RWPE2 (cell line): Measurements from ENCODE around the gene TMOD1.

Source experiments
- ATAC-seq: fragments of 200-7000 bp; cut with Tn5 transposase; 3 replicates; pipeline ENCODE4 v1.9.1; 2021; ENCODE audit warnings: low read depth
- DNase-seq: peaks from one replicate; pipeline ENCODE4 v3.0.0-alpha.2; 2020; ENCODE audit warnings: low spot score
- H3K27ac ChIP-seq: fragments of 450-650 bp; 2 replicates; pipeline ENCODE4 v1.5.1; 2017; ENCODE audit warnings: mild to moderate bottlenecking; ENCODE audit not compliant: poor library complexity, severe bottlenecking
- H3K27me3 ChIP-seq: fragments of 250-450 bp; sonication (Bioruptor Pico); 2 replicates; pipeline ENCODE4 v1.5.1; 2021; ENCODE audit warnings: mild to moderate bottlenecking, moderate library complexity; ENCODE audit not compliant: insufficient read depth, poor library complexity, severe bottlenecking
- H3K36me3 ChIP-seq: fragments of 250-450 bp; sonication (Bioruptor Pico); 2 replicates; pipeline ENCODE4 v1.5.1; 2020; ENCODE audit warnings: low read depth, mild to moderate bottlenecking, moderate library complexity
- H3K4me1 ChIP-seq: fragments of 250-450 bp; sonication (Bioruptor Pico); 2 replicates; pipeline ENCODE4 v1.5.1; 2021; ENCODE audit warnings: mild to moderate bottlenecking, moderate library complexity; ENCODE audit not compliant: insufficient read depth, poor library complexity, severe bottlenecking
- H3K4me3 ChIP-seq: fragments of 250-450 bp; sonication (Bioruptor Pico); 2 replicates; pipeline ENCODE4 v1.5.1; 2021; ENCODE audit warnings: mild to moderate bottlenecking, moderate library complexity; ENCODE audit not compliant: severe bottlenecking
- H3K9me3 ChIP-seq: fragments of 250-450 bp; sonication (Bioruptor Pico); 2 replicates; pipeline ENCODE4 v1.5.1; 2021; ENCODE audit warnings: mild to moderate bottlenecking, moderate library complexity; ENCODE audit not compliant: severe bottlenecking
- CTCF ChIP-seq: fragments of 450-650 bp; IDR thresholded peaks from one replicate; pipeline ENCODE4 v1.5.1; 2017; ENCODE audit warnings: mild to moderate bottlenecking, moderate library complexity; ENCODE audit not compliant: poor library complexity, severe bottlenecking

TMOD1 gene

GRCh38 chr9:97534185-97534584 lies 32.7 kb downstream of the TMOD1 start:
- Histone ChIP-seq H3K36me3 (no peaks in the 10 kb centered on the region), H3K27me3 (no peaks in the 10 kb centered on the region), H3K4me1 (no peaks in the 10 kb centered on the region), H3K27ac (no peak overlapping the region), H3K9me3 (no peaks in the 10 kb centered on the region), H3K4me3 (no peak overlapping the region)
- no peak for ATAC-seq
- DNase-seq: no peak
- TF ChIP-seq CTCF: no peak

- Histone ChIP-seq H3K27me3 (no peaks in the 10 kb centered on the region), H3K36me3 (no peaks in the 10 kb centered on the region), H3K27ac (no peak overlapping the region), H3K4me1 (no peaks in the 10 kb centered on the region), H3K9me3 (no peaks in the 10 kb centered on the region), H3K4me3 (no peak overlapping the region)
- ATAC-seq (no peak), DNase-seq (no peak)
- TF ChIP-seq CTCF: no peak
Observed at GRCh38 chr9:97534961-97535594, 33.6 kb downstream of the TMOD1 start.

- no peaks in the 10 kb centered on the region for H3K4me1 ChIP-seq
- no peaks in the 10 kb centered on the region for H3K36me3 ChIP-seq
- no peaks in the 10 kb centered on the region for H3K9me3 ChIP-seq
- no peak for ATAC-seq
- no peaks in the 10 kb centered on the region for H3K27me3 ChIP-seq
- no peak for DNase-seq
- H3K27ac ChIP-seq: no peak overlapping the region
- TF ChIP-seq CTCF: no peak
- no peak overlapping the region for H3K4me3 ChIP-seq
Observed at GRCh38 chr9:97535771-97536170, 34.3 kb downstream of the TMOD1 start.

GRCh38 chr9:97536480-97536879 lies 35.0 kb downstream of the TMOD1 start:
- Histone ChIP-seq H3K36me3 (no peaks in the 10 kb centered on the region), H3K9me3 (no peaks in the 10 kb centered on the region), H3K4me3 (no peak overlapping the region), H3K27ac (no peak overlapping the region), H3K27me3 (no peaks in the 10 kb centered on the region), H3K4me1 (no peaks in the 10 kb centered on the region)
- DNase-seq (no peak), ATAC-seq (no peak)
- TF ChIP-seq CTCF: no peak

- ATAC-seq: no peak
Observed at GRCh38 chr9:97543561-97543960, 42.1 kb downstream of the TMOD1 start.

More at GRCh38 chr9:97543561-97543960, 42.1 kb downstream of the TMOD1 start:
- H3K9me3 ChIP-seq: no peaks in the 10 kb centered on the region
- no peak for DNase-seq
- TF ChIP-seq CTCF: no peak
- H3K36me3 ChIP-seq: no peaks in the 10 kb centered on the region
- H3K27me3 ChIP-seq: no peaks in the 10 kb centered on the region
- no peaks in the 10 kb centered on the region for H3K4me1 ChIP-seq
- no peak overlapping the region for H3K4me3 ChIP-seq
- H3K27ac ChIP-seq: no peak overlapping the region
